ENCODE data around the gene ACKR2.

DNA sequence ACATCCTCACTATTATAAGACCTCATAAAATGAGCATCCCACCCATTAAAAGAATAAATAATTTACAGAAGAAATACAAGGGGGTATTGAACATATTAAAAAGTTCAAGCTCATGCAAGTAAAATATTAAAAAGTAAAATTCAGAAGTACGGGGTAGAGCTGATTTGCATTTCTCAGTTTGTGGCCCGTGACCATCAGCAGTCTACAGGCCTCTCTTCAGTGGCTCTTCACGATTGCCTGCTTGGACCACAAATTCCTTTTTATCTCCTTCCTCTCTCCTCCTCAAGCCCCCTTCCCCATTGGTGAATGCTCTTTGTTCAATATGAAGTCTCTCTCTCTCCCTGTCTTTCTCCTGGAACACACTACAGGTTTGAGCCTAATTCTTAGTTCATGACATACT is 47.3 kb downstream of the ACKR2 start:
- TF ChIP-seq JUN (CRISPR knock-in tag; IDR thresholded peaks at IDR 0.05) (no peak), SP1 (IDR thresholded peaks at IDR 0.05) (no peak), SP1 (CRISPR knock-in tag; IDR thresholded peaks at IDR 0.05) (no peak), POLR2AphosphoS2 (IDR thresholded peaks at IDR 0.05; ENCODE audit: low read depth, low read length) (no peak), MYNN (CRISPR knock-in tag; IDR thresholded peaks at IDR 0.05; ENCODE audit: low read depth) (no peak), ELF4 (CRISPR knock-in tag; IDR thresholded peaks at IDR 0.05; ENCODE audit: borderline replicate concordance) (no peak), POLR2A (IDR thresholded peaks at IDR 0.05; ENCODE audit: insufficient read depth in 1 of 2, low read depth in 2 of 2, low read length in 2 of 2) (no peak), ZSCAN29 (CRISPR knock-in tag; conservative IDR thresholded peaks at IDR 0.05) (no peak), ZNF274 (CRISPR knock-in tag; IDR thresholded peaks at IDR 0.05) (no peak)
- TF ChIP-seq, protein P1, sequence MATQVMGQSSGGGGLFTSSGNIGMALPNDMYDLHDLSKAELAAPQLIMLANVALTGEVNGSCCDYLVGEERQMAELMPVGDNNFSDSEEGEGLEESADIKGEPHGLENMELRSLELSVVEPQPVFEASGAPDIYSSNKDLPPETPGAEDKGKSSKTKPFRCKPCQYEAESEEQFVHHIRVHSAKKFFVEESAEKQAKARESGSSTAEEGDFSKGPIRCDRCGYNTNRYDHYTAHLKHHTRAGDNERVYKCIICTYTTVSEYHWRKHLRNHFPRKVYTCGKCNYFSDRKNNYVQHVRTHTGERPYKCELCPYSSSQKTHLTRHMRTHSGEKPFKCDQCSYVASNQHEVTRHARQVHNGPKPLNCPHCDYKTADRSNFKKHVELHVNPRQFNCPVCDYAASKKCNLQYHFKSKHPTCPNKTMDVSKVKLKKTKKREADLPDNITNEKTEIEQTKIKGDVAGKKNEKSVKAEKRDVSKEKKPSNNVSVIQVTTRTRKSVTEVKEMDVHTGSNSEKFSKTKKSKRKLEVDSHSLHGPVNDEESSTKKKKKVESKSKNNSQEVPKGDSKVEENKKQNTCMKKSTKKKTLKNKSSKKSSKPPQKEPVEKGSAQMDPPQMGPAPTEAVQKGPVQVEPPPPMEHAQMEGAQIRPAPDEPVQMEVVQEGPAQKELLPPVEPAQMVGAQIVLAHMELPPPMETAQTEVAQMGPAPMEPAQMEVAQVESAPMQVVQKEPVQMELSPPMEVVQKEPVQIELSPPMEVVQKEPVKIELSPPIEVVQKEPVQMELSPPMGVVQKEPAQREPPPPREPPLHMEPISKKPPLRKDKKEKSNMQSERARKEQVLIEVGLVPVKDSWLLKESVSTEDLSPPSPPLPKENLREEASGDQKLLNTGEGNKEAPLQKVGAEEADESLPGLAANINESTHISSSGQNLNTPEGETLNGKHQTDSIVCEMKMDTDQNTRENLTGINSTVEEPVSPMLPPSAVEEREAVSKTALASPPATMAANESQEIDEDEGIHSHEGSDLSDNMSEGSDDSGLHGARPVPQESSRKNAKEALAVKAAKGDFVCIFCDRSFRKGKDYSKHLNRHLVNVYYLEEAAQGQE (IDR thresholded peaks at IDR 0.05; ENCODE audit: borderline replicate concordance in 1 of 2, low read depth in 1 of 2, low read length in 2 of 2), result no peak
- TF ChIP-seq, protein P2, sequence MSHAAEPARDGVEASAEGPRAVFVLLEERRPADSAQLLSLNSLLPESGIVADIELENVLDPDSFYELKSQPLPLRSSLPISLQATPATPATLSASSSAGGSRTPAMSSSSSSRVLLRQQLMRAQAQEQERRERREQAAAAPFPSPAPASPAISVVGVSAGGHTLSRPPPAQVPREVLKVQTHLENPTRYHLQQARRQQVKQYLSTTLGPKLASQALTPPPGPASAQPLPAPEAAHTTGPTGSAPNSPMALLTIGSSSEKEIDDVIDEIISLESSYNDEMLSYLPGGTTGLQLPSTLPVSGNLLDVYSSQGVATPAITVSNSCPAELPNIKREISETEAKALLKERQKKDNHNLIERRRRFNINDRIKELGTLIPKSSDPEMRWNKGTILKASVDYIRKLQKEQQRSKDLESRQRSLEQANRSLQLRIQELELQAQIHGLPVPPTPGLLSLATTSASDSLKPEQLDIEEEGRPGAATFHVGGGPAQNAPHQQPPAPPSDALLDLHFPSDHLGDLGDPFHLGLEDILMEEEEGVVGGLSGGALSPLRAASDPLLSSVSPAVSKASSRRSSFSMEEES (CRISPR knock-in tag; IDR thresholded peaks at IDR 0.05), result no peak
- TF ChIP-seq, protein P3, sequence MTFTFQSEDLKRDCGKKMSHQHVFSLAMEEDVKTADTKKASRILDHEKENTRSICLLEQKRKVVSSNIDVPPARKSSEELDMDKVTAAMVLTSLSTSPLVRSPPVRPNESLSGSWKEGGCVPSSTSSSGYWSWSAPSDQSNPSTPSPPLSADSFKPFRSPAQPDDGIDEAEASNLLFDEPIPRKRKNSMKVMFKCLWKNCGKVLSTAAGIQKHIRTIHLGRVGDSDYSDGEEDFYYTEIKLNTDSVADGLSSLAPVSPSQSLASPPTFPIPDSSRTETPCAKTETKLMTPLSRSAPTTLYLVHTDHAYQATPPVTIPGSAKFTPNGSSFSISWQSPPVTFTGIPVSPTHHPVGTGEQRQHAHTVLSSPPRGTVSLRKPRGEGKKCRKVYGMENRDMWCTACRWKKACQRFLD (CRISPR knock-in tag; IDR thresholded peaks at IDR 0.05; ENCODE audit: borderline replicate concordance), result no peak
- TF ChIP-seq, protein P4, sequence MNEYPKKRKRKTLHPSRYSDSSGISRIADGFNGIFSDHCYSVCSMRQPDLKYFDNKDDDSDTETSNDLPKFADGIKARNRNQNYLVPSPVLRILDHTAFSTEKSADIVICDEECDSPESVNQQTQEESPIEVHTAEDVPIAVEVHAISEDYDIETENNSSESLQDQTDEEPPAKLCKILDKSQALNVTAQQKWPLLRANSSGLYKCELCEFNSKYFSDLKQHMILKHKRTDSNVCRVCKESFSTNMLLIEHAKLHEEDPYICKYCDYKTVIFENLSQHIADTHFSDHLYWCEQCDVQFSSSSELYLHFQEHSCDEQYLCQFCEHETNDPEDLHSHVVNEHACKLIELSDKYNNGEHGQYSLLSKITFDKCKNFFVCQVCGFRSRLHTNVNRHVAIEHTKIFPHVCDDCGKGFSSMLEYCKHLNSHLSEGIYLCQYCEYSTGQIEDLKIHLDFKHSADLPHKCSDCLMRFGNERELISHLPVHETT (CRISPR knock-in tag; conservative IDR thresholded peaks at IDR 0.05), result no peak
